HFFc6 (cell line): ENCODE measurements around the gene UBA5. TPM values are rescaled to one million over a fixed set of nuclear protein-coding genes. Genes with fewer than 3 reads are reported as not detected.

Experiments
- DNase-seq: peaks from one replicate; pipeline ENCODE4 v3.0.0-alpha.2; 2018
- H3K27ac Mint-ChIP-seq: 2 replicates; pipeline ENCODE4 v1.8.0; 2020; ENCODE audit warnings: mild to moderate bottlenecking, mixed read lengths
- H3K27me3 Mint-ChIP-seq: 2 replicates; pipeline ENCODE4 v1.8.0; 2021; ENCODE audit warnings: mild to moderate bottlenecking, moderate library complexity, mixed read lengths; ENCODE audit not compliant: insufficient read depth
- H3K36me3 Mint-ChIP-seq: 2 replicates; pipeline ENCODE4 v1.8.0; 2021; ENCODE audit warnings: low read depth, mixed read lengths
- H3K4me1 Mint-ChIP-seq: 2 replicates; pipeline ENCODE4 v1.8.0; 2020; ENCODE audit warnings: low read depth, mixed read lengths
- H3K4me3 Mint-ChIP-seq: 2 replicates; pipeline ENCODE4 v1.8.0; 2020; ENCODE audit warnings: mild to moderate bottlenecking, moderate library complexity, mixed read lengths
- H3K9me3 Mint-ChIP-seq: 2 replicates; pipeline ENCODE4 v1.8.0; 2020; ENCODE audit warnings: mild to moderate bottlenecking, mixed read lengths
- total RNA-seq, 6 experiments: library from RNA; stranded (reverse); fragmentation: NEBNext Ultra II Directional; extraction: Animal tissue kit (Norgen Biotek cat#: 25700); gene quantifications; 2 replicates in 1 of 6; 3 replicates in 5 of 6; pipeline ENCODE4 v1.2.3, GENCODE V29; 2021
- TF ChIP-seq, protein P1 (sequence below): fragments of 200-600 bp; sonication (generic); IDR thresholded peaks from 2 replicates; pipeline ENCODE4 v1.5.0; 2021; ENCODE audit warnings: antibody characterized with exemption, mild to moderate bottlenecking

UBA5 gene
- total RNA-seq, 6 experiments from 2014 or later: 43.8 to 51.5 (median 48.0) TPM

DNA sequence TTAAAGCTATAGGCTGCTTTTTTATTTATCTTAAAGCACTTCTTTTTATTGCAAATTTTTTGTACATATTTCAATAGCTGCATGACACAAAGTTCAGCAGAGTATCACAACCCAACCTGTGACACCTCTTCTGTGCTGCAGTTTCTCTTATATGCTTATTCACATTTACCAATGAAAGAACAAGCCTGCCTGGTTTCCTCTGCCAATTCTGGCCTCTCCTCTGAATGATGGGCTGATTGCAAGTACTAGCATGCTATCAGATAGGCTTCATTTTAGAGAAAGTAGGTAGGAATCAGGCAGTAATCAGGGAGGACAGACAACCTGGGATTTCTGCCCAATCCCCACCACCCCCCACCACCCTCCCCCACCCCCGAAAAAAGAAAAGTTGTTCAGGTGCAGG is 36.5 kb upstream of the UBA5 start:
- Mint-ChIP-seq H3K27ac (no peak overlapping the region), H3K4me1 (peaks cover 65% of the 10 kb centered on the region), H3K36me3 (peaks cover 42% of the 10 kb centered on the region), H3K27me3 (no peaks in the 10 kb centered on the region), H3K9me3 (peaks cover 9% of the 10 kb centered on the region), H3K4me3 (no peak overlapping the region)
- TF ChIP-seq, protein P1, sequence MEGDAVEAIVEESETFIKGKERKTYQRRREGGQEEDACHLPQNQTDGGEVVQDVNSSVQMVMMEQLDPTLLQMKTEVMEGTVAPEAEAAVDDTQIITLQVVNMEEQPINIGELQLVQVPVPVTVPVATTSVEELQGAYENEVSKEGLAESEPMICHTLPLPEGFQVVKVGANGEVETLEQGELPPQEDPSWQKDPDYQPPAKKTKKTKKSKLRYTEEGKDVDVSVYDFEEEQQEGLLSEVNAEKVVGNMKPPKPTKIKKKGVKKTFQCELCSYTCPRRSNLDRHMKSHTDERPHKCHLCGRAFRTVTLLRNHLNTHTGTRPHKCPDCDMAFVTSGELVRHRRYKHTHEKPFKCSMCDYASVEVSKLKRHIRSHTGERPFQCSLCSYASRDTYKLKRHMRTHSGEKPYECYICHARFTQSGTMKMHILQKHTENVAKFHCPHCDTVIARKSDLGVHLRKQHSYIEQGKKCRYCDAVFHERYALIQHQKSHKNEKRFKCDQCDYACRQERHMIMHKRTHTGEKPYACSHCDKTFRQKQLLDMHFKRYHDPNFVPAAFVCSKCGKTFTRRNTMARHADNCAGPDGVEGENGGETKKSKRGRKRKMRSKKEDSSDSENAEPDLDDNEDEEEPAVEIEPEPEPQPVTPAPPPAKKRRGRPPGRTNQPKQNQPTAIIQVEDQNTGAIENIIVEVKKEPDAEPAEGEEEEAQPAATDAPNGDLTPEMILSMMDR: no peak
- no peak for DNase-seq

DNA sequence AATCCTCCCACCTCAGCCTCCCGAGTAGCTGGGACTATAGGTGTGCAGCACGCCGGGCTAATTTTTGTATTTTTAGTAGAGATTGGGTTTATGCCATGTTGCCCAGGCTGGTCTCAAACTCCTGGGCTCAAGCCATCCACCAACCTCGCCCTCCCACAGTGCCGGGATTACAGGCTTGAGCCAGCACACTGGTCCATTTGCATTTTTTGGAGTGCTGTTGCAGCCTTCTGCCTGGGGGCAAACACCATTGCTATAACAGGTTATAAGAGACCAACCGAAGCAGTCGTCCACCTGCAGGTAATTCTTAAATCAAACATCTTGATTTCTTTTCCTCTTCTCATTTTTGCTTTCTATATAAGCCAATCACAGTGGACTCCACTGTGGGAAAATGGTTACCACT is 35.3 kb upstream of the UBA5 start:
- TF ChIP-seq, protein P1: no peak
- Mint-ChIP-seq H3K36me3 (peaks cover 44% of the 10 kb centered on the region), H3K4me3 (no peak overlapping the region), H3K27me3 (no peaks in the 10 kb centered on the region), H3K27ac (no peak overlapping the region), H3K4me1 (peaks cover 70% of the 10 kb centered on the region), H3K9me3 (peaks cover 9% of the 10 kb centered on the region)
- DNase-seq: no peak

DNA sequence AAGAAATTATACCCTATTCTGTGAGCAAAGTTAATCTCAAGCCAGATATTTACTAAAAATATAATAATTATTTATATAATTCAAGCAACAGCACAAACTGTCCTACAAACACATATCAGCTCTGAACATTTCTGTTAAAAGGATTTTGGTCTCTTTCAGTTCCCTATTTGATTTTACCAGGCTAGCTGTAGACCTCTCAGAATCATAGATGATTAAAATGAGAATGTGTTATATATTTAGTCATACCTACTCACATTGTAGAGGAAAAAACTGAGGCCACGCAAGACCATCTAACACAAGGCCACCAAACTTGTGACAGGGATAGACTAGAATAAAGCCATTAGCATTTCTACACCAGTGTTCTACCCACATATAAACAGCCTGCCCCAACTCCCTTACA is 34.5 kb upstream of the UBA5 start:
- Mint-ChIP-seq H3K27ac (peak overlapping the region; percentile 34; the same call in 1 of the 2 replicates), H3K36me3 (peaks cover 37% of the 10 kb centered on the region), H3K27me3 (no peaks in the 10 kb centered on the region), H3K4me1 (peaks cover 70% of the 10 kb centered on the region), H3K4me3 (no peak overlapping the region), H3K9me3 (peaks cover 6% of the 10 kb centered on the region)
- TF ChIP-seq, protein P1: no peak
- no peak for DNase-seq

DNA sequence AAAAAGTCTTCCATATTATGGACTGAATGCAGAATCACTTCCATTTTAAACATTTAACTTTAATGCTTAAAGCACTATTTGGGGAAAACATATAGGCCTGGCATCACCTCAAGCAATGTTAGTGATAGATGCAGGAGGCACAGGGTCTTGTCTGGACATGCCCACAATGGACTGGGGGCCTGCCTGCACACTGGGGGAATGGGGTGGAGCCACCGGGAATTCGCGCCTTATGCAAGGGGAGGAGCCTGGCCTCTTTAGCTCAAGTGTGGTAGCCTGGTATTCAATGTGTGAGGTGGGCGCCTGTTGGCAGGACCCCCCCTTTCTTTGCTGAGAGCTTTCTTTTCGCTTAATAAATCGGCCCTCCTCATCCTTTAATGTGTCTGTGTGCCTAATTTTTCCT is 33.2 kb upstream of the UBA5 start:
- TF ChIP-seq, protein P1: no peak
- Mint-ChIP-seq H3K36me3 (peaks cover 27% of the 10 kb centered on the region), H3K9me3 (no peaks in the 10 kb centered on the region), H3K27ac (no peak overlapping the region; the same call in 1 of the 2 replicates), H3K27me3 (no peaks in the 10 kb centered on the region), H3K4me1 (peaks cover 59% of the 10 kb centered on the region), H3K4me3 (no peak overlapping the region)
- DNase-seq: no peak

DNA sequence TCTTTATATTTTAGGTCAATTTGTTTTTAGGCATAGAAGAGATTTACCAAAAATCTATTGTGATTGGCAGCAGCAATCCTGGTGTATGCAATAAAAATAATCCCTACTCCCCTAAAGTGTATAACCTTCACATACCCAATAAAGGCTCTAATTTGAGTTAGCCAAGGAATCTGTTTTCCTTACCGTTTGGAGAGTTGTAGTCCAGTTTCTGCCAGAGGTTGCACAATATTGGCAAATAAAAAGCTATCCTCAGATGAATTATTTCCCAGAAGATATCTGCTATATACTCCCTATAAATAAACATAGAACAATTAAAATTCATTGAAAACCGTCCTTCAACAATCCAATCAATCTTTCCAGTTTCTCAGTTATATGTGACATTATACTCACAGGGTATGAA is 32.0 kb upstream of the UBA5 start:
- TF ChIP-seq, protein P1: no peak

DNA sequence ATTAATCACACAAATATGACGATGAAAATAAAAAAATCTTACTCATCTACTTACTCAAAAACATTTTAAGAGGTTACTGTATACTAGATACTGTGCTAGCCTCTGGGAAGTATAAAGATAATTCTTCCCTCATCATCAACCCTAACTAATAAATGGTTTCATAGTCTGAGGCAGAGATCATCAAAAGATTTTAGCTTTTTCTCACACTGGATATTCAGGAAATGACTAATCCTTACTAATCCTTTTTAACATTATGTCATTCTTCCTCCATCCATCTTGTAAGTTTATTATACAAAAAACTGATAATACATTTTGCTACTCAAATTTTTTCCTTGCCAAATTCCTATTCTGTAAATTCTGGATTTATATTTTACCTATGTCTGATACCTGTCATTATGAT is 30.2 kb upstream of the UBA5 start:
- Mint-ChIP-seq H3K27ac (peak overlapping the region; percentile 91), H3K9me3 (no peaks in the 10 kb centered on the region), H3K4me1 (peaks cover 40% of the 10 kb centered on the region), H3K4me3 (peak overlapping the region; percentile 72), H3K27me3 (no peaks in the 10 kb centered on the region; the same call in 1 of the 2 replicates), H3K36me3 (peaks cover 31% of the 10 kb centered on the region)
- peak; percentile 72 for DNase-seq
- TF ChIP-seq, protein P1: no peak

More for the DNA sequence above, 32.0 kb upstream of the UBA5 start:
- Mint-ChIP-seq H3K27me3 (no peaks in the 10 kb centered on the region), H3K27ac (no peak overlapping the region), H3K4me1 (peaks cover 47% of the 10 kb centered on the region), H3K4me3 (no peak overlapping the region), H3K9me3 (no peaks in the 10 kb centered on the region), H3K36me3 (peaks cover 32% of the 10 kb centered on the region)
- no peak for DNase-seq
